CD4-positive, alpha-beta memory T cell (primary cell): ENCODE measurements around the gene TSPAN1. TPM values are rescaled to one million over a fixed set of nuclear protein-coding genes. Genes with fewer than 3 reads are reported as not detected.

Experiments used
- CTCF ChIA-PET: fragments of 350-600 bp; sonication (Branson Sonifier 250); formaldehyde crosslinking; loops from one replicate; lab custom pipeline; 2021; ENCODE audit warnings: inconsistent platforms; ENCODE audit not compliant: partially characterized antibody; lab: Charles Lee
- POLR2A ChIA-PET: fragments of 350-600 bp; sonication (Branson Sonifier 250); formaldehyde crosslinking; loops from one replicate; lab custom pipeline; 2021; ENCODE audit not compliant: partially characterized antibody; lab: Charles Lee
- DNase-seq, 5 donors: peaks; one replicate each; pipeline versions ENCODE4 v3.0.0 to v3.0.0-alpha.2; 2020 to 2022; ENCODE audit warnings: mixed read lengths in 1 of 5
- H3K27ac ChIP-seq: one replicate; pipeline ENCODE4 v1.7.0; 2013; ENCODE audit warnings: low read depth, low read length
- H3K27me3 ChIP-seq: 2 replicates; pipeline ENCODE4 v1.7.0; 2013; ENCODE audit warnings: mild to moderate bottlenecking, low read length, moderate library complexity; ENCODE audit not compliant: insufficient read depth
- H3K36me3 ChIP-seq: 2 replicates; pipeline ENCODE4 v1.7.0; 2013; ENCODE audit warnings: mild to moderate bottlenecking, low read length, moderate library complexity; ENCODE audit not compliant: insufficient read depth
- H3K4me1 ChIP-seq: 2 replicates; pipeline ENCODE4 v1.7.0; 2013; ENCODE audit warnings: mild to moderate bottlenecking, low read length, moderate library complexity; ENCODE audit not compliant: insufficient read depth
- H3K4me3 ChIP-seq, 2 donors: one replicate each; pipeline ENCODE4 v1.7.0; 2013; ENCODE audit warnings: low read length in 2 of 2, mild to moderate bottlenecking in 1 of 2
- H3K9me3 ChIP-seq, 2 donors: one replicate each; pipeline ENCODE4 v1.7.0; 2013; ENCODE audit warnings: low read length in 2 of 2, control low read depth in 1 of 2; ENCODE audit not compliant: control insufficient read depth in 1 of 2
- H3K27ac Mint-ChIP-seq, 7 donors: one replicate each; pipeline ENCODE4 v1.8.0; 2020 to 2021; ENCODE audit warnings: mixed read lengths in 7 of 7, mild to moderate bottlenecking in 6 of 7, inconsistent platforms in 3 of 7, moderate library complexity in 3 of 7
- H3K27me3 Mint-ChIP-seq, 2 donors: one replicate each; pipeline ENCODE4 v1.8.0; 2020 to 2021; ENCODE audit warnings: mixed read lengths in 2 of 2
- H3K36me3 Mint-ChIP-seq, 2 donors: one replicate each; pipeline ENCODE4 v1.8.0; 2020 to 2021; ENCODE audit warnings: mixed read lengths in 2 of 2, inconsistent platforms in 1 of 2, mild to moderate bottlenecking in 1 of 2
- H3K4me1 Mint-ChIP-seq, 4 donors: one replicate each; pipeline ENCODE4 v1.8.0; 2020 to 2021; ENCODE audit warnings: mixed read lengths in 4 of 4, mild to moderate bottlenecking in 1 of 4
- H3K4me3 Mint-ChIP-seq, 8 donors: one replicate each; pipeline ENCODE4 v1.8.0; 2020 to 2021; ENCODE audit warnings: mixed read lengths in 8 of 8, mild to moderate bottlenecking in 7 of 8, moderate library complexity in 6 of 8, inconsistent platforms in 3 of 8
- H3K9me3 Mint-ChIP-seq, 8 donors: one replicate each; pipeline ENCODE4 v1.8.0; 2020 to 2021; ENCODE audit warnings: mixed read lengths in 8 of 8, mild to moderate bottlenecking in 5 of 8, inconsistent platforms in 3 of 8, moderate library complexity in 1 of 8
- intact Hi-C: fragments of 100-400 bp; cut with micrococcal nuclease; formaldehyde crosslinking; loops from one replicate; pipeline ENCODE4 v1.15.1; 2023
- polyA plus RNA-seq, 2 donors: library from polyadenylated mRNA; unstranded; fragments of 300-500 nt; fragmentation: Illumina TruSeq; gene quantifications; one replicate each; pipeline ENCODE4 v1.2.3, GENCODE V29; 2021
- total RNA-seq, 2 experiments: library from RNA; stranded (reverse); gene quantifications; one replicate each; pipeline ENCODE4 v1.2.3, GENCODE V29; 2021

The TSPAN1 gene
- total and polyA plus RNA-seq, 4 experiments from 2014 or later = not detected

GRCh38 chr1:46132529-46133180 is 42.2 kb upstream of the TSPAN1 start, which contains the start of gene PIK3R3:
Gene PIK3R3, minus strand, starts transcription at chr1:46132629. Its CDS starts 677 bp downstream, at chr1:46131952.
- H3K4me3 ChIP-seq = peak within 1 kb of the TSS; percentile 64 to 75
- CTCF ChIA-PET = interaction anchor here (1.8 kb wide), 1 partner anchor 91 kb away, joined by 5 read pairs; no protein-coding TSS in a partner anchor
- POLR2A ChIA-PET = interaction anchor here (1.5 kb wide), 1 partner anchor 35 kb away, joined by 6 read pairs; no protein-coding TSS in a partner anchor
- H3K4me1 Mint-ChIP-seq = peaks cover 13 to 28% (median 23%) of the 10 kb centered on the region in 4 donors
- peaks cover 17% of the 10 kb centered on the region for H3K4me1 ChIP-seq
- peaks cover 14% of the 10 kb centered on the region for H3K27me3 ChIP-seq
- peak within 1 kb of the TSS; percentile 92 to 99 (median 98) for H3K4me3 Mint-ChIP-seq
- H3K27ac ChIP-seq = peak within 1 kb of the TSS; percentile 11
- no peaks in the 10 kb centered on the region for H3K9me3 Mint-ChIP-seq
- H3K9me3 ChIP-seq = no peaks in the 10 kb centered on the region
- intact Hi-C loops = no loop called here
- no peaks in the 10 kb centered on the region for H3K36me3 ChIP-seq
- peak within 1 kb of the TSS; percentile 64 to 98 (median 94) for H3K27ac Mint-ChIP-seq
- peak; percentile 75 to 82 (median 81) for DNase-seq
- H3K36me3 Mint-ChIP-seq = peaks cover 3 to 6% of the 10 kb centered on the region in 2 donors
- H3K27me3 Mint-ChIP-seq = peaks cover 28 to 34% of the 10 kb centered on the region in 2 donors

GRCh38 chr1:46133181-46133658 is 41.7 kb upstream of the TSPAN1 start:
- intact Hi-C loops = no loop called here
- peak overlapping the region; percentile 92 to 99 (median 98) for H3K4me3 Mint-ChIP-seq
- peaks cover 0 to 6% of the 10 kb centered on the region in 2 donors for H3K36me3 Mint-ChIP-seq
- no peaks in the 10 kb centered on the region for H3K9me3 Mint-ChIP-seq
- Histone ChIP-seq H3K4me1 (peaks cover 17% of the 10 kb centered on the region), H3K4me3 (peak overlapping the region; percentile 64 to 75), H3K27me3 (peaks cover 14% of the 10 kb centered on the region), H3K27ac (peak overlapping the region; percentile 11), H3K9me3 (no peaks in the 10 kb centered on the region), H3K36me3 (no peaks in the 10 kb centered on the region)
- DNase-seq = no peak
- H3K4me1 Mint-ChIP-seq = peaks cover 13 to 28% (median 23%) of the 10 kb centered on the region in 4 donors
- ChIA-PET CTCF (no interaction called here), POLR2A (no interaction called here)
- H3K27me3 Mint-ChIP-seq = peaks cover 25 to 30% of the 10 kb centered on the region in 2 donors
- H3K27ac Mint-ChIP-seq = peak overlapping the region; percentile 64 to 98 (median 94)

- Mint-ChIP-seq H3K9me3 (no peaks in the 10 kb centered on the region), H3K27me3 (peaks cover 23 to 28% of the 10 kb centered on the region in 2 donors), H3K27ac (peak overlapping the region in 4 of 7 donors; percentile 8 to 49 (median 22)), H3K4me3 (peak overlapping the region; percentile 92 to 99 (median 98)), H3K4me1 (peaks cover 13 to 28% (median 23%) of the 10 kb centered on the region in 4 donors), H3K36me3 (peaks cover 0 to 6% of the 10 kb centered on the region in 2 donors)
- Histone ChIP-seq H3K4me1 (peaks cover 17% of the 10 kb centered on the region), H3K27ac (no peak overlapping the region), H3K9me3 (no peaks in the 10 kb centered on the region), H3K36me3 (no peaks in the 10 kb centered on the region), H3K4me3 (peak overlapping the region in 1 of 2 donors; percentile 75), H3K27me3 (peaks cover 14% of the 10 kb centered on the region)
- POLR2A ChIA-PET = no interaction called here
- DNase-seq = no peak
- intact Hi-C loops = no loop called here
- CTCF ChIA-PET = no interaction called here
These were observed 41.0 kb upstream of the TSPAN1 start for GRCh38 chr1:46133781-46134350.

GRCh38 chr1:46134660-46135331 is 40.1 kb upstream of the TSPAN1 start:
- Mint-ChIP-seq H3K4me1 (peaks cover 13 to 28% (median 23%) of the 10 kb centered on the region in 4 donors), H3K9me3 (no peaks in the 10 kb centered on the region), H3K27ac (no peak overlapping the region), H3K27me3 (peaks cover 21 to 28% of the 10 kb centered on the region in 2 donors), H3K4me3 (no peak overlapping the region), H3K36me3 (peaks cover 0 to 6% of the 10 kb centered on the region in 2 donors)
- H3K27ac ChIP-seq = no peak overlapping the region
- CTCF ChIA-PET = no interaction called here
- intact Hi-C loops = no loop called here
- DNase-seq = no peak
- H3K27me3 ChIP-seq = peaks cover 14% of the 10 kb centered on the region
- H3K9me3 ChIP-seq = no peaks in the 10 kb centered on the region
- POLR2A ChIA-PET = interaction anchor here (1.2 kb wide), 1 partner anchor 32 kb away, joined by 6 read pairs; no protein-coding TSS in a partner anchor
- no peak overlapping the region for H3K4me3 ChIP-seq
- peaks cover 17% of the 10 kb centered on the region for H3K4me1 ChIP-seq
- no peaks in the 10 kb centered on the region for H3K36me3 ChIP-seq

GRCh38 chr1:46136711-46137110 is 38.2 kb upstream of the TSPAN1 start:
- ChIA-PET POLR2A (no interaction called here), CTCF (no interaction called here)
- H3K4me3 ChIP-seq = no peak overlapping the region
- H3K9me3 Mint-ChIP-seq = no peaks in the 10 kb centered on the region
- no peaks in the 10 kb centered on the region for H3K36me3 ChIP-seq
- no peak overlapping the region for H3K27ac ChIP-seq
- no peak for DNase-seq
- peaks cover 12 to 14% of the 10 kb centered on the region in 2 donors for H3K27me3 Mint-ChIP-seq
- H3K36me3 Mint-ChIP-seq = peaks cover 0 to 6% of the 10 kb centered on the region in 2 donors
- H3K4me1 ChIP-seq = peaks cover 9% of the 10 kb centered on the region
- peaks cover 7 to 21% (median 17%) of the 10 kb centered on the region in 4 donors for H3K4me1 Mint-ChIP-seq
- no peak overlapping the region for H3K4me3 Mint-ChIP-seq
- H3K27ac Mint-ChIP-seq = no peak overlapping the region
- no peaks in the 10 kb centered on the region for H3K9me3 ChIP-seq
- intact Hi-C loops = no loop called here
- H3K27me3 ChIP-seq = no peaks in the 10 kb centered on the region

- H3K36me3 Mint-ChIP-seq = peaks cover 0 to 3% of the 10 kb centered on the region in 2 donors
- Histone ChIP-seq H3K27ac (no peak overlapping the region), H3K4me1 (peaks cover 4% of the 10 kb centered on the region), H3K4me3 (no peak overlapping the region), H3K36me3 (no peaks in the 10 kb centered on the region), H3K27me3 (no peaks in the 10 kb centered on the region), H3K9me3 (no peaks in the 10 kb centered on the region)
- ChIA-PET POLR2A (no interaction called here), CTCF (no interaction called here)
- H3K4me3 Mint-ChIP-seq = no peak overlapping the region
- no peaks in the 10 kb centered on the region for H3K9me3 Mint-ChIP-seq
- intact Hi-C loops = no loop called here
- H3K27ac Mint-ChIP-seq = no peak overlapping the region
- no peak for DNase-seq
- peaks cover 4 to 11% (median 9%) of the 10 kb centered on the region in 4 donors for H3K4me1 Mint-ChIP-seq
- peaks cover 7 to 8% of the 10 kb centered on the region in 2 donors for H3K27me3 Mint-ChIP-seq
These were observed 37.0 kb upstream of the TSPAN1 start for GRCh38 chr1:46137916-46138315.

- no peaks in the 10 kb centered on the region for H3K9me3 Mint-ChIP-seq
- H3K4me1 Mint-ChIP-seq = no peaks in the 10 kb centered on the region
- no peaks in the 10 kb centered on the region for H3K9me3 ChIP-seq
- no peaks in the 10 kb centered on the region for H3K36me3 ChIP-seq
- ChIA-PET CTCF (interaction anchor here (0.9 kb wide), 1 partner anchor 112 kb away, joined by 3 read pairs; no protein-coding TSS in a partner anchor), POLR2A (no interaction called here)
- no peaks in the 10 kb centered on the region for H3K27me3 ChIP-seq
- H3K27me3 Mint-ChIP-seq = no peaks in the 10 kb centered on the region
- H3K36me3 Mint-ChIP-seq = no peaks in the 10 kb centered on the region
- no peak for DNase-seq
- intact Hi-C loops = no loop called here
- no peak overlapping the region for H3K27ac Mint-ChIP-seq
- H3K4me3 Mint-ChIP-seq = no peak overlapping the region
- H3K27ac ChIP-seq = no peak overlapping the region
- H3K4me1 ChIP-seq = no peaks in the 10 kb centered on the region
- H3K4me3 ChIP-seq = no peak overlapping the region
These were observed 26.6 kb upstream of the TSPAN1 start for GRCh38 chr1:46148318-46148717.
